ENCODE results near the gene SH3PXD2B. TPM values are rescaled to one million over a fixed set of nuclear protein-coding genes. Genes with fewer than 3 reads are reported as not detected.

The SH3PXD2B gene
- polyA plus RNA-seq (ENCODE audit: insufficient read length in 10 of 10), result 10 to 100 TPM; 29.8 to 45.2 (median 34.9) TPM
- long read RNA-seq, donor 1, full-length matches to known transcripts, result 6 of 6 reads
- long read RNA-seq, donor 1, partial matches to known transcripts, result 0 of 6 reads
- long read RNA-seq, donor 1, other reads (novel, unspliced or antisense), result 0 of 6 reads
- long read RNA-seq, donor 2, full-length matches to known transcripts, result 2 of 2 reads
- long read RNA-seq, donor 2, partial matches to known transcripts, result 0 of 2 reads
- long read RNA-seq, donor 2, other reads (novel, unspliced or antisense), result 0 of 2 reads
- long read RNA-seq, donor 3, result 0 reads
- long read RNA-seq, donor 4, full-length matches to known transcripts, result 1 of 1 reads
- long read RNA-seq, donor 4, partial matches to known transcripts, result 0 of 1 reads
- long read RNA-seq, donor 4, other reads (novel, unspliced or antisense), result 0 of 1 reads
- long read RNA-seq, donor 5, full-length matches to known transcripts, result 3 of 3 reads
- long read RNA-seq, donor 5, partial matches to known transcripts, result 0 of 3 reads
- long read RNA-seq, donor 5, other reads (novel, unspliced or antisense), result 0 of 3 reads
- long read RNA-seq, donor 6, full-length matches to known transcripts, result 8 of 8 reads
- long read RNA-seq, donor 6, partial matches to known transcripts, result 0 of 8 reads
- long read RNA-seq, donor 6, other reads (novel, unspliced or antisense), result 0 of 8 reads
- long read RNA-seq, donor 7, full-length matches to known transcripts, result 1 of 1 reads
- long read RNA-seq, donor 7, partial matches to known transcripts, result 0 of 1 reads
- long read RNA-seq, donor 7, other reads (novel, unspliced or antisense), result 0 of 1 reads
- long read RNA-seq, donor 8, full-length matches to known transcripts, result 1 of 1 reads
- long read RNA-seq, donor 8, partial matches to known transcripts, result 0 of 1 reads
- long read RNA-seq, donor 8, other reads (novel, unspliced or antisense), result 0 of 1 reads
- long read RNA-seq, donor 9, result 0 reads

DNA sequence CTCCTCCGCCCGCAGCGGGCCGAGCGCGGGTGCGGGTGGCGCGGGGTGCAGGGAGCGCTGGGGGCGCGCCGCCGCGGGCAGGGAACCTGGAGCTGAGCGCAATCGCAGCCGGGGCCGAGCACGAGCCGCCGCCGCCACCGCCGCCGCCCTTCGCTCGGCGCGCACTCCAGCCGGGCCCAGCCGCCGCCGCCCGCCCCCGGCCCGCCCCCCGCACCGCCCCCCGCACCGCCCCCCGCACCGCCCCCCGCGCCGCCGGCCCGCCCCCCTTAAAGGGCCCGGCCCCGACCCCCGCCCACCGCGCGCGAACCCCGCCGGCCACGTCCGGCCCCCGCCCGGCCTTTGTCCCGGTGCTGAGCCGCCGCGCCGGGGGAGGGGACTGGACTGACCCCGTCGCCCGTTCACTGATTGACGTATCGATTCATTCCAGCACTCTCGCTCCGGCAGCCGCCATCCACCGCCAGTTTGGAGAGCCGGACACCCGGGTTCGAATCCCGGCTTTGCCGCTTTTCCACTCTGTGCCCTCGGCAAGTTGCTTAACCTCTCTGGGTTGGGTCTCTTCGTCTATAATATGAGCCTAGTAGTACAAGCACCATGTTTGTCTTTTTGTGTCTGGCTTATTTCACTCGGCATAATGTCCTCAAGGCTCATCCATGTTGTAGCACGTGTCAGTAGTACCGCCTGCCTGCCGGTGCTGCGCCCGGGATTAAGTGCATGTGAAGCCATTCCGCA, at the start of gene SH3PXD2B:
SH3PXD2B (minus strand) TSS at position 168 of the 729 bp plus-strand sequence. CDS start 173 bp downstream, outside the sequence.
- DNase-seq, result peak in 2 of 3 donors; percentile 58 to 77

DNA sequence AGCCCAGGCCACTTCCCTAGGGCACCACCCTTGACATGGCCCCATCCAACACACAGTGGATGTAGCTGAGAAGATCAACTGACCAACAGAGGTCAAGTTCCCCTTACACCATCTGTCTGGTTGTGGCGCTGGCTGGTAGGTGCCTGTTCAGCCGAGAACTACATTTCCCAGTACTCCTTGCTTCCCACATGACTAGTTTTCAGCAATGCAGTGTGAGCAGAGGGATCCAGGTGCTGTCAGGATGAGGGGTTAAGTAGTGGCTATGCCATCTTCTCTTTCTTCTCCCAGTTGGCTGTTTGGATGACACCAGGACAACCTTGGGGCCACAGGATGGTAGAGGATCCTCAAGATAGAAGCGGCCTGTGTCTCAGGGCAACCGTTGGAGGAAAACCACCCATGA, 48.6 kb upstream of the SH3PXD2B start:
- DNase-seq, result peak in 1 of 3 donors; percentile 57

DNA sequence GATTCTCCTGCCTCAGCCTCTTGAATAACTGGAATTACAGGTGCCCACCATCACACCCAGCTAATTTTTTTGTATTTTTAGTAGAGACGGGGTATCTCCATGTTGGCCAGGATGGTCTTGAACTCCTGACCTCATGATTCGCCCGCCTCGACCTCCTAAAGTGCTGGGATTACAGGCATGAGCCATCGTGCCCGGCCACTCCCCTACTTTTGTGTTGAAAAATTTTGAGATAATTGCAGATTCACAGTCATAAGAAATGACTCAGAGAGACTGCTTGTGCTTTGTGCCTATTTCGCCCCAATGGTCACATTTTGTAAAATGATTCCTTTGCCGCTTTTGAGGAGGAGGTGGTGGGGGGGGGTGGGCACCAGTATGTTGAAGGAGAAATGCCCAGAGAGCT, 48.1 kb upstream of the SH3PXD2B start:
- no peak for DNase-seq

DNA sequence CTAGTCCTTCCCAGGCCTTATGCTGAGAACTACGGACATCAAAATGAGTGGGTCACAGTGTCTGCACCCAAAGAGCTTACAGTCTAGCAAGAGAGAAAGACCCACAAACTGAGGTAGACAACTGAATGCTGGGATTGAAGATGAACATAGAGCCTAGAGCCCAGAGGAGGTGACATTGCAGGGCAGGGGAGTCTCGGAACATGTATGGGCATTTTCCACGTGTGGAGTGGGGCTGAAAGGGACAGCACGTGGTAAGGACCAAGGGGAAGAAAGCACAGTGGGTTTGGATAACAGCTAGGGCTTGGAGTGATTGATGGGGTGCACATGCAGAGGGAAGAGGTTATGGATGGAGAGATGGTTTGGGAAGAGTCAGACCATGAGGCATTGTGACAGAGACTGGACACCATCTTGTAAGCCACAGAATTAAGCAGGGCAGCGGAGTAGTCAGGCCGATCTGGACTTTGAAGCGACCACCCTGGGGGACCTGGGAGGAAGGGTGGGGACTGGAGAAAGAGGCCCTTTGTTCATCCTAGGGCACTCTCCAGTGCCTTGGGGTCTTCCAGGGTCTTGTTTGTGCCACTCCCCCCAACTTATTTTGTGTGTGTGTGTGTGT, 47.5 kb upstream of the SH3PXD2B start:
- DNase-seq, result no peak

DNA sequence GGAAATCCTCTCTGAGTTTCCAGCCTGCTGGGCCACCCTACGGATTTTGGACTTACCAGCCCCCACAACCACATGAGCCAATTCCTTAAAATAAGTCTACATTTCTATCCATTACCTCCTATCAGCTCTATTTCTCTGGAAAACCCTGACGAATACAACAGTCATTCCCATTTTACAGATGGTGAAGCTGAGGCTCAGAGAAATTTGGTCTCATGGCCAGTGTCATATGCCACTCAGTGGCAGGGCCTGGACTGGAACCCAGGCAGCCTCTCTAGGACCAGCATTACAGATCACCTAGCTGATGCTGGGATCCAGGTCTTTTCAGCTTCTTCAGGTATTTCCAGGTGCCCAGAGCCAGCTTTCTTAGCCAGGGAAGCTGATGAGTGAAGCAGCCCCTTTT, 45.0 kb upstream of the SH3PXD2B start:
- DNase-seq, result no peak

DNA sequence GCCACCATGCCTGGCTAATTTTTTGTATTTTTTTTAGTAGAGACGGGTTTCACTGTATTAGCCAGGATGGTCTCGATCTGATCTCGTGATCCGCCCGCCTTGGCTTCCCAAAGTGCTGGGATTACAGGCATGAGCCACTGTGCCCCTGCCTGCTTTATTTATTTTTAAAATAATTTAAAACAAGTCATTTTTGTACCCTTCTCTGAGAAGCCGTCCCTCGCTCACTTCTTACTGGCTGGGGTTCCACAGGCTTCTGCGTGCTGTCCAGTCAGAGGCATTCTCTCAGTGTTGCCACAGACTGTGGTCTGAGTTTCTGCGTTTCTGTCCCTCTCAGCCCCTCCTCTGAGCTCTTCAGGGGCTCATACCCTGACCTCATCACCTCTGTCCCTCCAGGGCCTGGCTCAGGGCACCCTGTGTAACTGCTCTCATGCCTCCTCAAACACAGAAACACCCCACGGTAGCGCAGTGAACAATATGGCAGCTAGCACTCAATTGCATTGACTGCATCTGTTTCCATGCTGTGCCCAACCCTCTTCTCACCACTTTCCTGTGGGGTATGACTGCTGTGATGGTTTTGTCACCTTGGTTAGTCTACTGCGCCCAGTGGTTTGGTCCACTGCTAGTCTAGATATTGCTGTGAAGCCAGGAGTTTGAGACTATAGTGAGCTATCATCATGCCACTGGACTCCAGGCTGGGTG, 44.3 kb upstream of the SH3PXD2B start:
- no peak for DNase-seq

DNA sequence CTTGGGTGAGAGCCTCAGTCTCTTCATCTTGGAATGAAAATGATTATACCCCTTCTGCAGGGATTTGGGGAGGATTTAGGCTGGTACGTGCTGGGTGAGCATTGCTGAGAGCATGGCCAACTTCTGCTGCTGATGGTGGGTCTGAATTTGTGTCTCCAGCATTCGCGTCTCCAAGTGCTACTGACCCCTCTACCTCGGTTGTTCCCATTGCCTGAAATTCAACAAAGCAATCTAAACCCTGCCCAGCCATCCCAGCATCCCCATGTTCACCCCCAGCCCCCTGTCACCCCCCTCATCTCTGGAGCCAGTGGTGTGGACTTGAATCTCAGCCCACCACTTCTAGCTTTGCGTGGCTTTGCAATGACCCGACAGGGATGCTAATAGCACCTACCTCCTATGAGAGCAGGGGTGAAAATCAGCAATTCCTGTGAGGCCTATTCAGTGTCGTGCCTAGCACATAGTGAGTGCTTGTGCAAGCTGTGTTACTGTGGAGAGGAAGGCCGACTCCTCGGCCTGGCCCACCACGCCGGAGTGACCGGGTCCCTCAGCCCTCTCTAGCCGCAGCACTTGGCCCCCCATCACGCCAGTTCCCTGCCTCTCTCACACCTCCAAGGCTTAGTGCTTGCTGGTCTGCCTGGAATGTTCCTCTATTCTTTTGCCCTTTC, 43.4 kb upstream of the SH3PXD2B start:
- DNase-seq, result no peak

DNA sequence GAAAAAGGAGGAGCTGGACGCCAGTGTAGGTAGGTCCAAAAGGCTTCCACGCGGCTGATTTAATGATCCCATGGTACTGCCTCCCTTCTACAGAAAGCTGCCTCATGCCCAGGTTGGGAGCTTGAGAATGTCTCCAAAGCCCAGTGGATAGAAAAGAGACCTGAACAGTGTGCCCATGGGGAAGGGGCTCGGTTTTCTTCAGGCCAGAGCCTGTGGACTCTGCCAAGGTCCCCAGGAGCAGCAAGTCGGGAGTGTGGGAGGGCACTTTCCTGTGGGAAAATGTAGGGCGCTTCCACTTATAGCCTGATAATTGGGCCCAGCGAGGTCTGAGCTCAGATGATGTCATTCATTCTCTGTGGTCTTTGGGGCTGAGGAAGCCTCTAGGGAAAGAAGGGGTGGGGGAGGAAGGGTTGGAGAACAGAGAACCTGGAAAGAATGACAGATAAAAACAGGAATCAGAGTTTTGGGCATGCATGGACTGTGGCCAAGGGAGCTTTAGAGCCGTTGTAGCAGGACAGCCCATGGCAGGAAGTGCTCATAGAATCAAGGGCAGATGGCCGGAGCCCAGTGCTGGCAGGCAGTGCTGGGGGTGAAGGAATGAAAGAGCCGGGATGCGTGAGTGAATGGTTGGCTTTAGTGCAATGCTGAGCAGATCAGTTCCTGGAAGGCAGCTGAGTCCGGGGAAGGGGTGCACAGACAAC, 42.5 kb upstream of the SH3PXD2B start:
- DNase-seq, result peak; percentile 50 to 80 (median 53)

DNA sequence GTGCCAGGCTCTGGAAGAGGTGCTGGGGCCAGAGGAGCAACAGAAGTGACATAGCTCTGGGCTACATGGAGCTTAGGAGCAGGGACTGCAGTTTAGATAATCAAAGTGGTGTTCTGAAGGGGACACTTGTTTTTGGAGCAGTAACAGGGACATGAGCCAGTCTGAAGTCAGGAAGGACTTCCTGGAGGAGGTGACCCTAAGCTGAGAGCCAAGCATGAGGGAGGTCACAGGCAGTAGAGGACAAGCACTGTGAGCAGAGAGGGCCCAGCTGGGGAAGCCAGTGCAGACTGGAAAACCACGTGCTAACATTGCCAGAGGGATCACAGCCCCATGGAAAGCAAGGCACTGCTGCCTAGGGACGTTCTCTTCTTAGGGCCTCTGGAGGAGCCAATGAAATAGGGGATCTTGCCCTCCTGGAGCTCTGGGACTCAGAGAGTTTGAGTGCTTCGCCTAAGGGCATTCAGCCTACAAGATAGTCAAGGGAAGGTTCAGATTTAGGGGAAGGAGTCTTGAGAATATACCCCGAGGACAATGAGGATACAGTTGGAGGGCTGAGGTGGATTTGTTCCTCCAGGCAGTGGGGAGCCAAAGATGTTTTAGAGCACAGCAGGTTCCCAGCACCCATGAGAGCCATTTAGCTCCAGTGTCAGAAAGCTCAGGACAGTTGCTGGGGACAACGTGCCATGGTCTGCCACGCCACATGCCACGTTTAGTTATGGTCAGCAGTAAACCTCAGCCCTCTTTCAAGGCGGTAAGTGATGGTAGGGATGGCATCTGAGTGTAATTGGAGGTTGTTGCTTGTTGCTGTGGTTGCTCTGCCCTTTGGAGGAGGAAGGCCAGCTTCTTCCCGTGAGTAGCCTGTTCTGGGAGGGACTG, 40.5 kb upstream of the SH3PXD2B start:
- no peak for DNase-seq

DNA sequence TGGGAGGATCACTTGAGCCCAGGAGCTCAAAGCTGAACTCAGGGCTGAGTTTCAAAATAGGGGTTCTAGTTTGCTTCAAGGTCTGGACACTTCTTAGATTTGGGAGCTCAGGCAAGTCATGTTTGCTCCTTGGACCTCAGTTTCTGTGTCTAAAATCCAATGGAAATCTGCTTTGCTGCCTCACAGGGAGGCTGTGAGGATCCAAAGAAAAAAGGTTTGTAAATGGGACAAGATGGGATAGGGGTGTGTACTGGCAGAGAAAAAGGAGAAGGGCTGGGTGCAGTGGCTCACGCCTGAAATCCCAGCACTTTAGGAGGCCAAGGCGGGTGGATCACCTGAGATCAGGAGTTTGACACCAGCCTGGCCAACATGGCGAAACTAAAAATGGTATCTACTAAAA, 39.6 kb upstream of the SH3PXD2B start:
- DNase-seq, result no peak

DNA sequence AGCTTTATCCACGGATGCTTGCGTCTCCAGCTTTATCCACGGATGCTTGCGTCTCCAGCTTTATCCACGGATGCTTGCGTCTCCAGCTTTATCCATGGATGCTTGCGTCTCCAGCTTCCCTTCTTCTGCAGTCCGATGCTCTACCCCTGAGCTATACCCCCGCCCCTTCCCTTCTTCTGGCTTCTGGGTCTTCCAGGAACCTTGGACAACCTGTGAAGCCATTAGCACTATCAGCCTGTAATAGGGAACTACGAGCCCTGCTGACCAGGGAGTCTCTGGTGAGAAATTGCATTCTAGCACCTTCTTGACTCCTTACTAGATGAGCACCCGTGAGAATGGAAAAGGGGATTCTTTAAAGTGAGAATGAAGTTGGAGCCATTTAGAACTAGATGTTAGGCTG, 39.1 kb upstream of the SH3PXD2B start:
- peak in 1 of 3 donors; percentile 76 for DNase-seq

DNA sequence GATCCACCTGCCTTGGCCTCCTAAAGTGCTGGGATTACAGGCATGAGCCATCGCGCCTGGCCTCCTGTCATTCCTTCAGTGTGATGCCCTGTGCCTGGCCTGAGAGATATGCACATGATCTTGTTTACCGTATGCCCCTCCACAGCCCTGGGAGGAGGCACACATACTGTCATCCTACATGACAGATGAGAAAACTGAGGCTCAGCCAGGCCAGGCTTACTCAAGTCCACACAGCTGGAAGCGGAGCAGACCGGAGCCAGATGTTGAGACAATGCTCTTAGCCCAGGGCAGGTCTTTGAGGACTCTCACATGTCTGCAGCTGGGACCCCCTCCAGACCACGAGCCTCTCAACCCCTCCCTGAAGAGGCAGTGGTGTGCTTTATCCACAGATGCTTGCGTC, 38.7 kb upstream of the SH3PXD2B start:
- DNase-seq, result peak; percentile 72 to 91 (median 80)

DNA sequence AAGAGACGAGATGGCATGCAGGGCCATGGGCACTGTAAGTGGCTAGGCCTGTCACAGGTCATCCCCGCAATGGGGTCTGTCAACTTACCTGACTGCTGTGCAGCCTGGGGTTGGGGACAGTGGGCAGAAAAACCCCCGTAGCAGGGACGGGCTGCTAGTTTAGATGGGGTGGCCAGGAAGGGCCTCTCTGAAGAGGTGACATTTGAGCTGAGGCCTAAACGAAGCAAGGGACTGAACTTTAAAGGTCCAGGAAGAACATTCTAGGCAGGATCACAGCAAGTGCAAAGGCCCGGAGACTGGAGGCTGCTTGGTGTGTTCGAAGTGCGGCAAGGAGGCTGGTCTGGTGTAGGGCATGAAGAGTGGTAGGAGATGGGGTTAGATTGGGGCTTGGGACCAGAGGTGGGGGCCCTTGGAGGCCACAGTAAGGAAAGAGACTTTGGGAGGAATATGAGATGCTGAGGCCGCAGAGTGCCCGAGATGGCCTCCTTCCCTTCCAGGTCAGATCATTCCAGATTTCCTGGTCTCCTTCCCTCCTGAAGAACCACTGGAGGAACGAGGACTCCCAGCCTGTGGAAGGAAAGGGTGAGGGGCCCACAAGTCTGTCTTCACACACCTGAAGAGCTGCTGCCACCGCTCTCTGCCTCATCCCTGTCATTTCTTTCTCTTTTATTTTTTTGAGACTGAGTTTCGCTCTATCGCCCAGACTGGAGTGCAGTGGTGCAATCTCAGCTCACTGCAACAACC, 37.9 kb upstream of the SH3PXD2B start:
- no peak for DNase-seq

DNA sequence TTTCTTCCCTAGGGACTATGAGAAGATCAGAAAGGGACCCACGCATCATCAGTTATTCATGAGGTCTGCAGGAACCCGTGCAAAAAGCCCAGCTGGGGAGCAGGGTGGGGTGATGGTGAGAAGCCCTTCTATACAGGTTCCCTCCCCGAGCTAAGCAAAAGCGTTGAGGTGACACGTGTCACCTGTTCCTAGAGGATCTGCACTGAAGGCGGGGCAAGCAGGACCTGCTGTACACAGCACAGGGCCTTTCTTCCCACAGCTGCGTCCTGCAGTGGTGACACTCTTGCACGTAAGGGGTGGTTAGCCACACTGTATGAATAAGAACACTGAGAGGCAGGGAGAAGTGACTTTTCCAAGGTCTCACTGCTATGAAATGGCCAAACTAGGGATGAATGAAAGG, 37.2 kb upstream of the SH3PXD2B start:
- DNase-seq, result no peak

DNA sequence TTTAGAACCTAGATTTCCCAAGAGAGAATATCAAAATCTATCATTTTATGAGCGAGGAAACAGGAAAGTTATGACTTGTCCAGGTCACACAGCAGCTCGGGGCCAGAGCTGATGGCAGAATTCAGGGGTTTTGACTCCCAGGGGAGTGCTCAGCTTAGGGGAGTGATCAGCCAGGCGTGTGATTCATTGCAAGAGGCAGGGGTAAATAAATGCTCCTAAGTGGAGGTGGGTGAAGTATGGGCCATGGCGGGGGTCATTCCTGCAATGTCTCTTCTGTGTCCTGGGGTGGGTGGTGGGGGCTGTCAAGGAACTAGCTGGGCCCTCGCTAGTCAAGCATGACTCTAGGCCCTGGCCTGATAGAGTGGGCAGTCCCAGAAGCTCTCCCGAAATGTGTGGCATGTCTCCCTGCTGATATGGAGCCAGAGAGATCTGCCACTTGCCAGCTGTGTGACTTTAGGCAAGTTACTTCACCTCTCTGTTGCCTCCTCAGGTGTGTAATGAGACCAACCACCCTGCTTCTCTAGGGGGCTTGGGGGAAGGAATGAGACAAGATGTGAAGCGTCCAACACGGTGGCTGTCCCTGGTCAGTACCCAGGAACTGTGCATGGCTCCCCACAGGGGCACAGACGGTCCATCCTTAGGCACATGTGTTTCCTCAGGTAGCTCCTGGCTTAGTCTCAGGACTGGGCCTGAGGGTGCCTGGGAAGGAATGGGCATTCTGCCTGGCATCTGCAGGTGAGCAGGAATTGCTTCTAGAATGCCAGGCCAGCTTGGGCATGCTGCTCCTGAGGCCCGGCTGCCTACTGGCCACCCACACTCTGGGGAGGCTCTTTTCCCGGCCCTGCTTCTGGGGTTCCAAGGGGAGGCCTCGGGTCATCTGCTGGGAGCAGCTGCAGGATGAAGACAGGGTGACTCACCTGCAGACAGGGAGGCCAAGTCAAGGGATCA, 36.5 kb upstream of the SH3PXD2B start:
- no peak for DNase-seq

DNA sequence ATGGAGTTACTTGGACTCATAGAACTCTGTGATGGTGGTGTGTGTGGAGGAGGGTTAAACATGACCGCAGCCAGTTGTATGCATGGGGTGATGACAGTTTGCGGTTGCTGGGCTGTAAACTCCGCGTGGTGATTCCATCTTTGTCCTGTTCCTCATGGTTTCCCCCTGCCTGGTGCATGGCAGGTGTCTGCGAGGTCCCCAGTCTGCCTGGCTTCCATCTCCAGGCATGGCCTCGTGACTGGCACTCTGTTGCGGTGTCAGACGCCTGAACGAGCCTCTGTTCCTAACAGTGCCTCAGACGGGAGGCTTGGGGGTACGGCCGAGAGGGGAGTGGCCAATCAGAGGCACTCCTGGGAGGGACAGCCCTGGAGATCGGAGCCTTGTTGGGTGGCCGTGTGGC, 33.9 kb upstream of the SH3PXD2B start:
- DNase-seq, result no peak

DNA sequence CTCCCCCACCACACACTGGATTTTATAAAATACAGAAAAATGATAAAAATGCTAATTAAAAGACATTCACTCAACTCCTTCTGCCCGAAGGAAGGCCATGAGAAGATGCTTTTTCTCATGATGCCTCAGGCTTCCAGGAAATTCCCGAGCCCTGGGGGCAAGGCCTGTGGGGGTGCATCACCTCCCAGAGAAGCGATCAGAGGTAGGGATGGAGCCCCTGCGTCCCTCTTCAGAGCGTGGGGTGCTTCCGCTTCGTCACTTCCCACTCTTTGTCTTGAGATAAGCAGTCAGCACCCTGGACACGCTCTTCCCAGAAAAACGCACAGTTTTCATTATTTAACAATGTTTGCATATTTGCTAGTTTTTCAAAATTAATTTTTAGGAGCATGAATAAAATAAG, 33.3 kb upstream of the SH3PXD2B start:
- DNase-seq, result no peak
